Gastrocnemius medialis (tissue), 4 donors: ENCODE data around the gene MICAL1.

Experiments used
- CTCF ChIP-seq, 5 experiments: fragments of 450-650 bp in 3 of 5; fragments of 200-600 bp in 2 of 5; sonication (generic) in 2 of 5; IDR thresholded peaks in 4 of 5; conservative IDR thresholded peaks in 1 of 5; 1 replicate in 4 of 5; 2 replicates in 1 of 5; pipeline ENCODE4 v1.5.1; 2016 to 2019; ENCODE audit warnings: antibody characterized with exemption in 5 of 5, mild to moderate bottlenecking in 3 of 5, moderate library complexity in 3 of 5
- POLR2A ChIP-seq, 2 donors: fragments of 450-650 bp; IDR thresholded peaks; one replicate each; pipeline ENCODE4 v1.6.1; 2017; ENCODE audit warnings: antibody characterized with exemption in 2 of 2, mild to moderate bottlenecking in 2 of 2, moderate library complexity in 2 of 2

- TF ChIP-seq CTCF (IDR thresholded peaks at IDR 0.05 in 4 of 5, conservative IDR thresholded peaks at IDR 0.05 in 1 of 5): no peak
- no peak for TF ChIP-seq POLR2A (IDR thresholded peaks at IDR 0.05)
Measured at GRCh38 chr6:109396046-109396718, 59.4 kb downstream of the MICAL1 start.
